SK-N-SH treated with all-trans-retinoic acid at 6 μM for 48 hours (cell line): ENCODE results near the gene VAT1L.

ENCODE experiments used
- ATAC-seq: fragments of 200-7000 bp; cut with Tn5 transposase; 3 replicates; pipeline ENCODE4 v1.9.1; 2020; ENCODE audit warnings: mild to moderate bottlenecking, moderate library complexity
- ARNTL ChIP-seq: fragments of 450-650 bp; formaldehyde crosslinking; IDR thresholded peaks from 2 replicates; pipeline ENCODE4 v1.5.0; 2020; ENCODE audit warnings: low read depth, mild to moderate bottlenecking, moderate library complexity, borderline replicate concordance
- BACH2 ChIP-seq: fragments of 250-450 bp; sonication (Bioruptor Pico); IDR thresholded peaks from 2 replicates; pipeline ENCODE4 v1.9.0; 2021; ENCODE audit warnings: mild to moderate bottlenecking, borderline replicate concordance
- CSDC2 ChIP-seq: fragments of 250-450 bp; sonication (Bioruptor Pico); IDR thresholded peaks from 2 replicates; pipeline ENCODE4 v1.5.0; 2020; ENCODE audit warnings: mild to moderate bottlenecking, moderate library complexity
- GLIS3 ChIP-seq: fragments of 250-450 bp; sonication (Bioruptor Pico); IDR thresholded peaks from 2 replicates; pipeline ENCODE4 v1.5.0; 2020; ENCODE audit warnings: mild to moderate bottlenecking, moderate library complexity
- ISL1 ChIP-seq: fragments of 250-450 bp; sonication (Bioruptor Pico); IDR thresholded peaks from 2 replicates; pipeline ENCODE4 v2.1.2; 2022; ENCODE audit warnings: mild to moderate bottlenecking, moderate library complexity
- OSR1 ChIP-seq: fragments of 250-450 bp; sonication (Bioruptor Pico); IDR thresholded peaks from 2 replicates; pipeline ENCODE4 v1.8.0; 2022; ENCODE audit warnings: moderate library complexity, mild to moderate bottlenecking, inconsistent platforms
- PATZ1 ChIP-seq: fragments of 250-450 bp; sonication (Bioruptor Pico); IDR thresholded peaks from 2 replicates; pipeline ENCODE4 v1.8.0; 2020; ENCODE audit warnings: mild to moderate bottlenecking, moderate library complexity, borderline replicate concordance
- PPARA ChIP-seq: fragments of 250-450 bp; sonication (Bioruptor Pico); IDR thresholded peaks from 2 replicates; pipeline ENCODE4 v1.5.0; 2020; ENCODE audit warnings: mild to moderate bottlenecking, borderline replicate concordance
- RARB ChIP-seq: fragments of 250-450 bp; sonication (Bioruptor Pico); IDR thresholded peaks from 2 replicates; pipeline ENCODE4 v1.8.0; 2021; ENCODE audit warnings: mild to moderate bottlenecking, moderate library complexity
- SNAI2 ChIP-seq: fragments of 250-450 bp; sonication (Bioruptor Pico); IDR thresholded peaks from 2 replicates; pipeline ENCODE4 v1.5.0; 2020; ENCODE audit warnings: mild to moderate bottlenecking, moderate library complexity
- TCF4 ChIP-seq: fragments of 250-450 bp; sonication (Bioruptor Pico); IDR thresholded peaks from 2 replicates; pipeline ENCODE4 v1.8.0; 2021; ENCODE audit warnings: mild to moderate bottlenecking, moderate library complexity, borderline replicate concordance
- TOX ChIP-seq: fragments of 250-450 bp; sonication (Bioruptor Pico); IDR thresholded peaks from 2 replicates; pipeline ENCODE4 v1.8.0; 2021; ENCODE audit warnings: mild to moderate bottlenecking, moderate library complexity, borderline replicate concordance
- TSHZ2 ChIP-seq: fragments of 250-450 bp; sonication (Bioruptor Pico); IDR thresholded peaks from 2 replicates; pipeline ENCODE4 v1.5.0; 2020; ENCODE audit warnings: mild to moderate bottlenecking, moderate library complexity
- ZC3H10 ChIP-seq: fragments of 250-450 bp; sonication (Bioruptor Pico); IDR thresholded peaks from 2 replicates; pipeline ENCODE4 v1.5.1; 2021; ENCODE audit warnings: mild to moderate bottlenecking, moderate library complexity
- ZFP30 ChIP-seq: fragments of 450-650 bp; formaldehyde crosslinking; IDR thresholded peaks from 2 replicates; pipeline ENCODE4 v1.5.0; 2022; ENCODE audit warnings: mild to moderate bottlenecking, moderate library complexity
- ZNF565 ChIP-seq: fragments of 450-650 bp; formaldehyde crosslinking; conservative IDR thresholded peaks from 2 replicates; pipeline ENCODE4 v1.5.0; 2020; ENCODE audit warnings: low read depth, mild to moderate bottlenecking, moderate library complexity
- ZNF70 ChIP-seq: fragments of 450-650 bp; formaldehyde crosslinking; IDR thresholded peaks from 2 replicates; pipeline ENCODE4 v1.5.0; 2020; ENCODE audit warnings: mild to moderate bottlenecking, moderate library complexity
- ZNF8 ChIP-seq: fragments of 450-650 bp; formaldehyde crosslinking; IDR thresholded peaks from 2 replicates; pipeline ENCODE4 v1.5.0; 2020; ENCODE audit warnings: mild to moderate bottlenecking, moderate library complexity
- TF ChIP-seq, protein P1 (sequence below): fragments of 250-450 bp; sonication (Bioruptor Pico); IDR thresholded peaks from 2 replicates; pipeline ENCODE4 v1.5.1; 2021; ENCODE audit warnings: mild to moderate bottlenecking, moderate library complexity
- TF ChIP-seq, protein P2 (sequence below): fragments of 250-450 bp; sonication (Bioruptor Pico); IDR thresholded peaks from 2 replicates; pipeline ENCODE4 v1.5.1; 2020; ENCODE audit warnings: low read depth, mild to moderate bottlenecking, moderate library complexity
- TF ChIP-seq, protein P3 (sequence below): fragments of 250-450 bp; sonication (Bioruptor Pico); IDR thresholded peaks from 2 replicates; pipeline ENCODE4 v1.8.0; 2021; ENCODE audit warnings: low read depth, mild to moderate bottlenecking, moderate library complexity, borderline replicate concordance

VAT1L gene, protein sequence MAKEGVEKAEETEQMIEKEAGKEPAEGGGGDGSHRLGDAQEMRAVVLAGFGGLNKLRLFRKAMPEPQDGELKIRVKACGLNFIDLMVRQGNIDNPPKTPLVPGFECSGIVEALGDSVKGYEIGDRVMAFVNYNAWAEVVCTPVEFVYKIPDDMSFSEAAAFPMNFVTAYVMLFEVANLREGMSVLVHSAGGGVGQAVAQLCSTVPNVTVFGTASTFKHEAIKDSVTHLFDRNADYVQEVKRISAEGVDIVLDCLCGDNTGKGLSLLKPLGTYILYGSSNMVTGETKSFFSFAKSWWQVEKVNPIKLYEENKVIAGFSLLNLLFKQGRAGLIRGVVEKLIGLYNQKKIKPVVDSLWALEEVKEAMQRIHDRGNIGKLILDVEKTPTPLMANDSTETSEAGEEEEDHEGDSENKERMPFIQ

GRCh38 chr16:77788181-77789084, at the start of gene VAT1L:
Gene VAT1L (plus strand): TSS chr16:77788564. CDS start chr16:77788683, 119 bp downstream.
- peak; percentile 96 for ATAC-seq
- no peak for TF ChIP-seq BACH2 (CRISPR knock-in tag)
- TF ChIP-seq TSHZ2: no peak
- TF ChIP-seq, protein P1, sequence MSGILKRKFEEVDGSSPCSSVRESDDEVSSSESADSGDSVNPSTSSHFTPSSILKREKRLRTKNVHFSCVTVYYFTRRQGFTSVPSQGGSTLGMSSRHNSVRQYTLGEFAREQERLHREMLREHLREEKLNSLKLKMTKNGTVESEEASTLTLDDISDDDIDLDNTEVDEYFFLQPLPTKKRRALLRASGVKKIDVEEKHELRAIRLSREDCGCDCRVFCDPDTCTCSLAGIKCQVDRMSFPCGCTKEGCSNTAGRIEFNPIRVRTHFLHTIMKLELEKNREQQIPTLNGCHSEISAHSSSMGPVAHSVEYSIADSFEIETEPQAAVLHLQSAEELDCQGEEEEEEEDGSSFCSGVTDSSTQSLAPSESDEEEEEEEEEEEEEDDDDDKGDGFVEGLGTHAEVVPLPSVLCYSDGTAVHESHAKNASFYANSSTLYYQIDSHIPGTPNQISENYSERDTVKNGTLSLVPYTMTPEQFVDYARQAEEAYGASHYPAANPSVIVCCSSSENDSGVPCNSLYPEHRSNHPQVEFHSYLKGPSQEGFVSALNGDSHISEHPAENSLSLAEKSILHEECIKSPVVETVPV (CRISPR knock-in tag): no peak
- no peak for TF ChIP-seq TOX
- TF ChIP-seq RARB (CRISPR knock-in tag): no peak
- no peak for TF ChIP-seq ZNF8 (CRISPR knock-in tag)
- no peak for TF ChIP-seq ISL1 (CRISPR knock-in tag)
- no peak for TF ChIP-seq PPARA (CRISPR knock-in tag)
- no peak for TF ChIP-seq ZFP30 (CRISPR knock-in tag)
- TF ChIP-seq, protein P2, sequence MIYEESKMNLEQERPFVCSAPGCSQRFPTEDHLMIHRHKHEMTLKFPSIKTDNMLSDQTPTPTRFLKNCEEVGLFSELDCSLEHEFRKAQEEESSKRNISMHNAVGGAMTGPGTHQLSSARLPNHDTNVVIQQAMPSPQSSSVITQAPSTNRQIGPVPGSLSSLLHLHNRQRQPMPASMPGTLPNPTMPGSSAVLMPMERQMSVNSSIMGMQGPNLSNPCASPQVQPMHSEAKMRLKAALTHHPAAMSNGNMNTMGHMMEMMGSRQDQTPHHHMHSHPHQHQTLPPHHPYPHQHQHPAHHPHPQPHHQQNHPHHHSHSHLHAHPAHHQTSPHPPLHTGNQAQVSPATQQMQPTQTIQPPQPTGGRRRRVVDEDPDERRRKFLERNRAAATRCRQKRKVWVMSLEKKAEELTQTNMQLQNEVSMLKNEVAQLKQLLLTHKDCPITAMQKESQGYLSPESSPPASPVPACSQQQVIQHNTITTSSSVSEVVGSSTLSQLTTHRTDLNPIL: no peak
- no peak for TF ChIP-seq ZNF70
- no peak for TF ChIP-seq ZNF565 (CRISPR knock-in tag)
- no peak for TF ChIP-seq TCF4 (CRISPR knock-in tag)
- no peak for TF ChIP-seq GLIS3 (CRISPR knock-in tag)
- no peak for TF ChIP-seq PATZ1 (CRISPR knock-in tag)
- no peak for TF ChIP-seq ZC3H10 (CRISPR knock-in tag)
- TF ChIP-seq OSR1 (CRISPR knock-in tag): no peak
- no peak for TF ChIP-seq CSDC2 (CRISPR knock-in tag)
- TF ChIP-seq ARNTL (CRISPR knock-in tag): no peak
- TF ChIP-seq, all 23 proteins: peak for 0

- no peak for ATAC-seq
- TF ChIP-seq, protein P3, sequence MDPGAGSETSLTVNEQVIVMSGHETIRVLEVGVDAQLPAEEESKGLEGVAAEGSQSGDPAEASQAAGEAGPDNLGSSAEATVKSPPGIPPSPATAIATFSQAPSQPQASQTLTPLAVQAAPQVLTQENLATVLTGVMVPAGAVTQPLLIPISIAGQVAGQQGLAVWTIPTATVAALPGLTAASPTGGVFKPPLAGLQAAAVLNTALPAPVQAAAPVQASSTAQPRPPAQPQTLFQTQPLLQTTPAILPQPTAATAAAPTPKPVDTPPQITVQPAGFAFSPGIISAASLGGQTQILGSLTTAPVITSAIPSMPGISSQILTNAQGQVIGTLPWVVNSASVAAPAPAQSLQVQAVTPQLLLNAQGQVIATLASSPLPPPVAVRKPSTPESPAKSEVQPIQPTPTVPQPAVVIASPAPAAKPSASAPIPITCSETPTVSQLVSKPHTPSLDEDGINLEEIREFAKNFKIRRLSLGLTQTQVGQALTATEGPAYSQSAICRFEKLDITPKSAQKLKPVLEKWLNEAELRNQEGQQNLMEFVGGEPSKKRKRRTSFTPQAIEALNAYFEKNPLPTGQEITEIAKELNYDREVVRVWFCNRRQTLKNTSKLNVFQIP (CRISPR knock-in tag): no peak
- TF ChIP-seq SNAI2 (CRISPR knock-in tag) (no peak), ZNF8 (CRISPR knock-in tag) (no peak), TSHZ2 (no peak), BACH2 (CRISPR knock-in tag) (no peak)
- TF ChIP-seq, protein P2: no peak
Observed at GRCh38 chr16:77738706-77739558, 49.4 kb upstream of the VAT1L start.
